Stomach (tissue), 4 donors: ENCODE data around the gene SLC24A3.

ENCODE experiments used
- CTCF ChIP-seq, 7 experiments: fragments of 450-650 bp in 4 of 7; fragments of 200-600 bp in 3 of 7; sonication (generic) in 3 of 7; IDR thresholded peaks; one replicate each; pipeline ENCODE4 v1.5.1; 2016 to 2019; ENCODE audit warnings: antibody characterized with exemption in 7 of 7, control low read depth in 2 of 7, mild to moderate bottlenecking in 1 of 7
- POLR2AphosphoS5 ChIP-seq, 3 donors: sonication (generic); formaldehyde crosslinking; IDR thresholded peaks; one replicate each; pipeline ENCODE4 v1.6.1; 2016; ENCODE audit warnings: antibody characterized with exemption in 3 of 3

DNA sequence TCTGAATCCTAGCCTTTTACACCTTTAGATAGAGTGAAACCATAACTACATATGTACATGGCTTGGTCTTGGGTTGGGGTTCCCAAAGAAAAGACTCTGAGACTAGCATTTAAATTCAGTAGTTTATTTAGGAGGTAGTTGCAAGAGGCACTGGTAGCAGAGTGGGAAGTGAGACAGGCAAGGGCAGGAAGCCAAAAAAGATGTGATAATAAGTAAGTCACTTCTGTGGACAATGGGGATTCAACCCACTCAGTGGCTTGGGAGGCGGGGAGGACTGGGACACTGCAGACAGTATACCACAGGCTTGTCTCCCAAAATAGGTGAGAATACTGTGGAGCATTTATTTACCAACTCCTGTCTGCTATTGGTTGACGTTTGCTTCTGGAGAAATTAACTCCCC is 131.9 kb downstream of the SLC24A3 start:
- no peak for TF ChIP-seq CTCF (IDR thresholded peaks at IDR 0.05)
- no peak for TF ChIP-seq POLR2AphosphoS5 (IDR thresholded peaks at IDR 0.05)
